Bronchial epithelial cell (primary cell): ENCODE results near the gene BCAS4. TPM values are rescaled to one million over a fixed set of nuclear protein-coding genes. Genes with fewer than 3 reads are reported as not detected.

Experiments used
- DNase-seq: peaks from one replicate; pipeline ENCODE4 v3.0.0-alpha.2; 2010; ENCODE audit warnings: low read depth
- FAIRE-seq: peaks from 2 replicates; lab custom pipeline; 2011; peaks lifted over from hg19 to GRCh38; lab: Jason Lieb, UNC
- H3K27me3 ChIP-seq: 2 replicates; pipeline ENCODE4 v1.5.1; 2011; ENCODE audit warnings: low read length; ENCODE audit not compliant: control insufficient read depth, insufficient read depth
- H3K36me3 ChIP-seq: 2 replicates; pipeline ENCODE4 v1.5.1; 2011; ENCODE audit warnings: low read length; ENCODE audit not compliant: control insufficient read depth, insufficient read depth
- H3K4me3 ChIP-seq: 2 replicates; pipeline ENCODE4 v1.5.1; 2011; ENCODE audit warnings: mild to moderate bottlenecking, low read depth, low read length, control low read depth
- total RNA-seq: library from RNA; depleted of rRNA; stranded (reverse); fragments of >200 nt; gene quantifications from 2 replicates; pipeline ENCODE4 v1.2.1, GENCODE V29; 2014
- TF ChIP-seq, protein P1 (sequence below): IDR thresholded peaks from 2 replicates; pipeline ENCODE4 v1.5.1; 2011; ENCODE audit warnings: mild to moderate bottlenecking, moderate library complexity, low read length, control low read depth, inconsistent platforms; ENCODE audit not compliant: insufficient read depth, severe bottlenecking

BCAS4 gene
- total RNA-seq, 1 donor from 2014 or later: 5.5 TPM

DNA sequence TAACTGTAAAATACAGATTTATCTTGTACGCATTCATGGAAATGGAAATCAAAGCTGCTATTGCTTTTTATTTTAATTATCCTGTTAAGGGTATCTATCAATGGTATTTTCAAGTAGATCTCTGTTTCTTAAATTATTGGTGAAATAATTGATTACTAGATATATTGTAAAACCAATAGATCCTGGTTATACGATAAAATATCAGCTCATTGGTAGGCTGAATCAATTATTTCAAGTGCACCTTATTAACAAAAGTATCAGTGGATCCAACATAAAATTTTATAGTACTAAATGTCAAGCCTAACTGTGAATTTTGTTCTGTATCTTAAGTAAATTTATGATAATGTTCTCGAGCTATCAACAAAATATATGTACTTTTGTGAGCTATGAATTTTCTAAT lies 41.7 kb upstream of the BCAS4 start:
- no peak for FAIRE-seq

DNA sequence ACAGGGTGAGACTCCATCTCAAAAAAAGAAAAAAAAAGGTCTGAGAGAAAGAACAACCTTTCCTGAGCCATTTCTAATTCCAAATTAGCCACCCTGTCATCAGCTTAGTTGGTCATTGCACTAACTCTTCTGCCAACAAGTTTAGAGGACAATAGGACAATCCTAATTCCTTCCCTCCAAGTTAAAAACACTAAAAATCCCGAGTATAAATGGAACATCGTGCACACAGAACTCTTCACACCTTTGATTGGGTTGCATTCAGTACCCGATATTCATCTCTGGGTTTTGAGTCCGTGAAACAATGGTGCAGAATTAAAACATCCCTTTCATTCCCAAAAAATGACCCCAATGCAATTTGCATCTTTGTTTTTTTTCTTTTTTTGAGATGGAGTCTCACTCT lies 40.4 kb upstream of the BCAS4 start:
- DNase-seq (no peak), FAIRE-seq (no peak)
- Histone ChIP-seq H3K4me3 (no peak overlapping the region), H3K27me3 (no peaks in the 10 kb centered on the region), H3K36me3 (peaks cover 2% of the 10 kb centered on the region)
- TF ChIP-seq, protein P1, sequence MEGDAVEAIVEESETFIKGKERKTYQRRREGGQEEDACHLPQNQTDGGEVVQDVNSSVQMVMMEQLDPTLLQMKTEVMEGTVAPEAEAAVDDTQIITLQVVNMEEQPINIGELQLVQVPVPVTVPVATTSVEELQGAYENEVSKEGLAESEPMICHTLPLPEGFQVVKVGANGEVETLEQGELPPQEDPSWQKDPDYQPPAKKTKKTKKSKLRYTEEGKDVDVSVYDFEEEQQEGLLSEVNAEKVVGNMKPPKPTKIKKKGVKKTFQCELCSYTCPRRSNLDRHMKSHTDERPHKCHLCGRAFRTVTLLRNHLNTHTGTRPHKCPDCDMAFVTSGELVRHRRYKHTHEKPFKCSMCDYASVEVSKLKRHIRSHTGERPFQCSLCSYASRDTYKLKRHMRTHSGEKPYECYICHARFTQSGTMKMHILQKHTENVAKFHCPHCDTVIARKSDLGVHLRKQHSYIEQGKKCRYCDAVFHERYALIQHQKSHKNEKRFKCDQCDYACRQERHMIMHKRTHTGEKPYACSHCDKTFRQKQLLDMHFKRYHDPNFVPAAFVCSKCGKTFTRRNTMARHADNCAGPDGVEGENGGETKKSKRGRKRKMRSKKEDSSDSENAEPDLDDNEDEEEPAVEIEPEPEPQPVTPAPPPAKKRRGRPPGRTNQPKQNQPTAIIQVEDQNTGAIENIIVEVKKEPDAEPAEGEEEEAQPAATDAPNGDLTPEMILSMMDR: no peak

More for the DNA sequence above, 41.7 kb upstream of the BCAS4 start:
- no peaks in the 10 kb centered on the region for H3K27me3 ChIP-seq
- DNase-seq: no peak
- TF ChIP-seq, protein P1: no peak
- no peak overlapping the region for H3K4me3 ChIP-seq
- peaks cover 6% of the 10 kb centered on the region for H3K36me3 ChIP-seq

DNA sequence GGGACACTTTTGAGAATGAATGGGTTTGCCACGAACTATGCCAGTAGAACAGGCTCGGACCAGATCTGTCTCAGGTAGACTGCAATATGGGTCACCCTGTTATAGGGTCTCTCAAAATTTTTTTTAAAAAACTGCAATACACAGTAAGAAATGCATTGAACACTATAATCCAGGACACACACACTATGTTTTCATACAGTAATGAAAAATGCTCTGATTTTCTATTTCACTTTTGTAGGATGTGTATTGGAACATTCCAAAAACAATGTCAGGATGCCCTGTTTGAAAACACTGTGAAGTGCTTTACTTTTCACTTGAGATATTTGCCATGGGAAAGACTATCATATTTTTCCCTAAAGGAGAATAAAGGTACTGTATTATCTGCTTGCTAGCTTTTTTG lies 38.4 kb upstream of the BCAS4 start:
- no peak overlapping the region for H3K4me3 ChIP-seq
- H3K27me3 ChIP-seq: no peaks in the 10 kb centered on the region
- H3K36me3 ChIP-seq: no peaks in the 10 kb centered on the region
- no peak for DNase-seq
- TF ChIP-seq, protein P1: no peak
- no peak for FAIRE-seq

DNA sequence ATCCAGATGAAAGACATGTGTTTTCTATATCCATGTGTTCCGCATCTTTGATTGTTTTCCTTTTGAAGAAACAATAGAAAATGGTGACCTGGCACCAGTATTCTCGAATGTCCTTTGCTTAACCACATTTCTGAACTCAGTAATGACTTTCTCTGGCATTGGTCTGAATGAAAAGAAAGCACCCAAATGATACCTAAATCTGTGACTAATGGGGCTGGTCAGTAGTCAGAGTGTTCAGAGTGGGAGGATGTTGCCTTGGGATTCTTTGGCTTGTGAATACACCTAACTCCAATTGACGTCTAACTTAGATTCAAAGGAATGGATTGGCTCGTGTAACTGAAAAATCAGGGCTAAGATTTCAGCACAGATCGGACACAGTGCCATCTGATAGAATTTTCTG lies 36.4 kb upstream of the BCAS4 start:
- Histone ChIP-seq H3K27me3 (no peaks in the 10 kb centered on the region), H3K4me3 (no peak overlapping the region), H3K36me3 (no peaks in the 10 kb centered on the region)
- FAIRE-seq: no peak
- TF ChIP-seq, protein P1: no peak
- peak; percentile 32 for DNase-seq

DNA sequence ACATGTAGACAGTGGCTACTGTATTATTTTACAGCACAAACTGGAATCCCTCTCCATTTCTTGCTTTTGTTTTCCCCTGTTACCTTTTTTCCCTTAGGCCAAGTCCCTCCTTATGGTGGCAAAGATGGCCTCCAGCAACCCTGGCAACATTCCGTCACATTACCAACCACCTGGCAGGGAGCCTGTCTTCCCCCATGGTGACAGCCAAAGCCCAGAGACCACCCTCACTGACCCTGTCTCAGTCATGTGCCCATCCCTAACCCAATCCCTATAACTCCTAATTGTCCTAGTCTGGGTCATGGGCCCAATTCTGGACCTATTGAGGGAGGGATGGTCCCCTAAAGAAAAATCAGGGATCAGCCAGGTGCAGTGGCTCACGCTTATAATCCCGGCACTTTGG lies 35.9 kb upstream of the BCAS4 start:
- no peak for DNase-seq

DNA sequence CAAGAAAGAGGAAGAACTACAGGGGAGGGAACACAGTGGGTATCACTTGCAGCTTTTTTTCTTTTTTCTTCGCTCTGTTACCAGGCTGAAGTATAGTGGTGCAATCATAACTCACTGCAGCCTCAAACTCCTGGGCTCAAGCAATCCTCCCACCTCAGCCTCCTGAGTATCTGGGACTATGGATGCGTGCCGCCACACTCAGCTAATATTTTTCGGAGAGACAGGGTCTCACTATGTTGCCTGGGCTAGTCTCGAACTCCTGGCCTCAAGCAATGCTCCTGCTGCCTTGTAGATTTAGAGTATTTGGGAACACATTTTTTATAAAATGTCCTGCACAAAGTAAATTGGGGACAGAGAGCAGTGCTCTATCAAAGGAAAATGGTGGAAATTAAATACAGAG lies 35.2 kb upstream of the BCAS4 start:
- TF ChIP-seq, protein P1: no peak
- no peaks in the 10 kb centered on the region for H3K36me3 ChIP-seq
- no peak for FAIRE-seq
- H3K4me3 ChIP-seq: no peak overlapping the region
- no peak for DNase-seq
- no peaks in the 10 kb centered on the region for H3K27me3 ChIP-seq

More for the DNA sequence above, 35.9 kb upstream of the BCAS4 start:
- Histone ChIP-seq H3K36me3 (no peaks in the 10 kb centered on the region), H3K27me3 (no peaks in the 10 kb centered on the region), H3K4me3 (no peak overlapping the region)
- FAIRE-seq: no peak
- TF ChIP-seq, protein P1: no peak
